ES-I3 (cell line): ENCODE data around the gene SKAP1.
"Not testable (repeated sequence)": the region's sequence is repeated elsewhere in the genome, so short reads cannot be mapped to it uniquely, and the experiment has no call there.

Source experiments
- H3K36me3 ChIP-seq: 2 replicates; pipeline ENCODE4 v1.6.1; 2013; ENCODE audit warnings: mild to moderate bottlenecking, low read length, control low read depth, moderate library complexity; ENCODE audit not compliant: insufficient read depth
- H3K4me1 ChIP-seq: 2 replicates; pipeline ENCODE4 v1.6.1; 2013; ENCODE audit warnings: mild to moderate bottlenecking, control low read depth, low read length; ENCODE audit not compliant: insufficient read depth
- H3K9ac ChIP-seq: 2 replicates; pipeline ENCODE4 v1.6.1; 2013; ENCODE audit warnings: low read depth, mild to moderate bottlenecking, low read length, moderate library complexity
- H3K9me3 ChIP-seq: 2 replicates; pipeline ENCODE4 v1.6.1; 2013; ENCODE audit warnings: mild to moderate bottlenecking, low read length, moderate library complexity; ENCODE audit not compliant: control insufficient read depth, insufficient read depth

The SKAP1 gene

DNA sequence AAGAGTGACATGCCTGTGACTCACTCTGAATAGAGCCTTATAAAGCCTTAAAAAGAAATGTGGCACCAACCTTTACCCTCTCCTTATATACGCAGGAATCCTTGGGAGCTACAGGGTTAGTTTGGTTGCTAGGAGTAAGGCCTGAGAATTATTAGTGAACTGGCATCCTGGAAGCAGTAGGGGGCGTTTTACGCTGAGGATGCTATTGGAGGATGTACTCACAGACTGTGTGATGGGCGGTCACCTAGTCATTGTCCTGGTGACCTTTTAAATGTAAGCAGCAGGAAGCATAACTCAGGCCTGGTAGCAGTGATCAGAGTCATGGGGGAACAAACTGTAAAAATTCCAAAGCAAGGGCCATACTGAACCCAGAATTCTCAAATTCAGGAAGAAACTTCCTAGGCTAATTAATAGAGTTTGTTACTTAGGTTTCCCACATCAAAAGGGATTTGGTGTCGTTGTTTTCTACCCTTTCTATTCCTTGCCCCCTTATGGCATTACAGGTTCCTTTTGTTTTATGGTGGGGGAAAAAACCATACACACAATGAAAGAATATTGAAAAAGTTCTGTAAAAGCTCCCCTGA, 168.6 kb downstream of the SKAP1 start:
- Histone ChIP-seq H3K4me1 (peaks cover 19% of the 10 kb centered on the region), H3K36me3 (no peaks in the 10 kb centered on the region), H3K9ac (no peak overlapping the region), H3K9me3 (no peaks in the 10 kb centered on the region)

DNA sequence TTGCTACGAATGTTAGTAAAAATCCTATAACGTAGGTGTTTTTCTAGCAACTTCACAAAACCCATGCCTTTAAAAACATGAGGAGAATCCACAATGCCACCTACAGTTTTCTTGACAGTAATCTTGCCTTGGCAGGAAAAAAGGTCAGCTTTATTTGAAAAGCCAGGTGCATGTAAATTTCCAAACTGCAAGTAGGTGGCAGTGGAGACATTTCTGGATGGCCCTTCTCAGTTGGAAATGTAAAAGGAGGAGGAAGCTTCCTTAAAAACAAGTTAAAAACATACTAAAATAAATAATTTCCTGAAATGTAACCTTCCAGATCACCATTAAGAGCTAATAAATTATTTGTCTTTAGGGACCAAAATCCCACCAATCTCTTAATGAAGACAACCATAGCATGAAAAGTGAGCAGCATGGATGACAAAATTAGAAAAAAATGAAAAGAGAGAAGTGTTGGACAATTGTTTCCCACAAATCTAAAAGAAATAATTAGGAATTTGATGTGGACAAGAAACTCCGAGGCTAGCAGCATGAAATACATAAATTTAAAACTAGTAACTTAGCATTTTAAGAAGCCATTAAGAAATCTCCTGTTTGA, 170.2 kb downstream of the SKAP1 start:
- Histone ChIP-seq H3K9me3 (no peaks in the 10 kb centered on the region), H3K4me1 (peaks cover 13% of the 10 kb centered on the region), H3K36me3 (no peaks in the 10 kb centered on the region), H3K9ac (no peak overlapping the region)

GRCh38 chr17:48258331-48258730, 171.7 kb downstream of the SKAP1 start:
- no peak overlapping the region for H3K9ac ChIP-seq
- H3K9me3 ChIP-seq, result no peaks in the 10 kb centered on the region
- H3K36me3 ChIP-seq, result no peaks in the 10 kb centered on the region
- H3K4me1 ChIP-seq, result peaks cover 13% of the 10 kb centered on the region

DNA sequence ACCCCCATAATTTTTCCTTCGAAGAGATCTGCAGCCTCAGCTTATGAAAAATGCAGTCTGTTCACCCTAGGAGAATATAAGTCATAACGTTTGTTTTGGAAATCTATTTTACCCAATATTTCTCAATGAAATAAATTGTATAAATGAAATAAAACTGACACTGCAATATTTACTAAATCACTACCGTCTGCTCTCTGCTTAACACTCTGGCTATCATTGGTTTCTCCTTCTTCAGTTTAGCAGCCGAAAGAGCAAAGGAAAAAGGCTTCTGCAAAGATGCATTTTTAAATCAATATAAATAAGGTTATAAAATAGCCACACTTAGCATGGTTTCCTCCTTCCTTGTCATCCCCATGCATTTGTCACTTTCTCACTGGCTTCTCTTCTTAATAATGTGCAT, 174.3 kb downstream of the SKAP1 start:
- Histone ChIP-seq H3K36me3 (no peaks in the 10 kb centered on the region), H3K9ac (no peak overlapping the region), H3K9me3 (no peaks in the 10 kb centered on the region), H3K4me1 (peaks cover 14% of the 10 kb centered on the region)

- Histone ChIP-seq H3K4me1 (peaks cover 10% of the 10 kb centered on the region), H3K36me3 (no peaks in the 10 kb centered on the region), H3K9ac (no peak overlapping the region), H3K9me3 (no peaks in the 10 kb centered on the region)
Measured at GRCh38 chr17:48254896-48255295, 175.1 kb downstream of the SKAP1 start.

DNA sequence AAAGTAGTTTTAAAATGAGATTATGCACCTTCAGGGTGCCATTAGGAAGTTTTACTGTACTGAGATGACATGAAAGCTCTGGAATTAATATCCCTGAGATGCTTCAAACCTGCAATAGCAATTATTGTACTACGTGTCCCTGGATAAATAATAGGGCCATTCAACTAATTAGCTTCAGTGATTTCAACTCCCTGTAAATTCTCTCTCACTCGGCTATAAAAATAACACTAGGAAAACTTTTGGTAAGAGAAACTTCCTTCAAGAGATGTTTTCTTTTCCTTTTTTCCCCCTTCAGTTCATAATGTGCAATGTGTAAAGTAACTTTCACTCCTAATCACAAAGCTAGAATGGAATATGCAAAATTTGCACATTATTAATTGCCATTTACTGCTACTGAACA, 176.0 kb downstream of the SKAP1 start:
- H3K9me3 ChIP-seq, result no peaks in the 10 kb centered on the region
- peaks cover 10% of the 10 kb centered on the region for H3K4me1 ChIP-seq
- H3K36me3 ChIP-seq, result no peaks in the 10 kb centered on the region
- no peak overlapping the region for H3K9ac ChIP-seq

DNA sequence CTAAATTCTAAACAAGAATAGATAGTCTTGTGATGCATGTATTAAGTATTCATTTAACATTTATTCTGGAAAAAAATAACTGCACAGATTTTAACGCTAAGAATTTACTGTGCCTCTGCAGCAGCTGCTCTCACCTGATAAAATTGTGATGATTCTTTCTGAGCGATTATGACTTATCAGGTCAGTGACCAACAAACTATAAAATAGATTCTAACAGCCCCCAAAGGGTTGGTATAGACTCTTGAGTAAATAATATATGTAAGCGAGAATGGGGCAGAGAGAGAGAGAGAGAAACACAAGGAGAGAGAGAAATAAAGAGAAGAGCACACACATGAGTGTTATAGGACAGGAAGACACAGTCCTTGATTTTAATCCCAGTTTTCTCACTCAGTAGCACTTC, 178.1 kb downstream of the SKAP1 start:
- H3K36me3 ChIP-seq, result no peaks in the 10 kb centered on the region
- peaks cover 12% of the 10 kb centered on the region for H3K4me1 ChIP-seq
- H3K9me3 ChIP-seq, result no peaks in the 10 kb centered on the region
- H3K9ac ChIP-seq, result no peak overlapping the region

DNA sequence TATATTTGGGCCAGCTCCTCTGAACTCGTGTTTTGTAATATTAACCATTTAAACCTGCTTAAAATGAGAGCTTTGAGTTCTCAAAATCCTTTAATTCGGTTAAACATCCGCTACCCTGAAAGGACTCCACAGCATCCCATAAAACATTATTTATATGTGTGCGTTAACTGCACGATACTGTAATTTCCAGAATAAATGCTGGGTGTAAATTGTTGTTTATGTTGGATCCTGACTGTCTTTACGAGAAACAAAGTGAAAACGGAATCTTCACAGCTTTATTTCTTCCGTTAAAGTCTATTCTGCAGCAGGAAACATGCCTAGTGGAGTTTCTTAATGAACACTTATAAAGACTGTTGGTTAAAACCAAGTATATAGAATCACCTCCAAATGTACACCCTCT, 179.1 kb downstream of the SKAP1 start:
- H3K4me1 ChIP-seq, result peaks cover 18% of the 10 kb centered on the region
- no peaks in the 10 kb centered on the region for H3K9me3 ChIP-seq
- no peak overlapping the region for H3K9ac ChIP-seq
- H3K36me3 ChIP-seq, result no peaks in the 10 kb centered on the region

DNA sequence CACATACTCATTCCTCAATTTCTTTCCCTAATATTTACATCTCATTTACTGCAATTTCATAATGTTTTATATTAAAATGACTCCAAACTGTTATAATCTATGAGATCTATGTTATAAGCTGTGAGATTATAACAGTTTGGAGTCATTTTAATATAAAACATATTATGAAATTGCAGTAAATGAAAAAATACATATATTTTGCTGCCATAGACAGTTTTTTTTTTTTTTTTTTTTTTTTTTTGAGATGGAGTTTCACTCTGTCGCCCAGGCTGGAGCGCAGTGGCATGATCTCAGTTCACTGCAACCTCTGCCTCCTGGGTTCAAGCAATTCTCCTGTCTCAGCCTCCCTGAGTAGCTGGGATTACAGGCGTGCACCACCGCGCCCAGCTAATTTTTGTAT, 180.0 kb downstream of the SKAP1 start:
- H3K9ac ChIP-seq, H3K36me3 ChIP-seq, H3K9me3 ChIP-seq: not testable (repeated sequence)
- H3K4me1 ChIP-seq, result peaks cover 18% of the 10 kb centered on the region

- no peaks in the 10 kb centered on the region for H3K9me3 ChIP-seq
- no peaks in the 10 kb centered on the region for H3K36me3 ChIP-seq
- H3K9ac ChIP-seq, result no peak overlapping the region
- peaks cover 28% of the 10 kb centered on the region for H3K4me1 ChIP-seq
Measured at GRCh38 chr17:48247603-48248002, 182.4 kb downstream of the SKAP1 start.

DNA sequence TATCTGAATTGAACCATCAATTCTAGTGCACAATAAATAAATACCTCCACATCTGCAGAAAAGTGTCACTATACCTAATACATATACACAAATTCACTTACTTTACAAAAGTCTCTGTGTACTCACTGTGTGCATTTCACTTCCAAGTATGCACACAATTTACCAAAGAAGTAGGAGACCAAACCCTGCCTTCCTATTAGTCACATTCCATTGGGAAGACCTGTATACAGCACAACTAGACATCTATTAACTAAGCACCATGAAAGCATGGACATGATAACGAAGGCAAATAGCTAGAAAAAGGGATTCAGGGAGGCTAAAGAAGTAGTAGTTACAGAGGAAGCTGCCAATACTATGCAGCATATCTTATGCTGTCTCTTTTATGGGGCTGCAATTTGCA, 183.0 kb downstream of the SKAP1 start:
- no peak overlapping the region for H3K9ac ChIP-seq
- H3K36me3 ChIP-seq, result no peaks in the 10 kb centered on the region
- peaks cover 31% of the 10 kb centered on the region for H3K4me1 ChIP-seq
- H3K9me3 ChIP-seq, result no peaks in the 10 kb centered on the region

GRCh38 chr17:48246612-48247011, 183.4 kb downstream of the SKAP1 start:
- peaks cover 34% of the 10 kb centered on the region for H3K4me1 ChIP-seq

GRCh38 chr17:48245465-48246033, 184.5 kb downstream of the SKAP1 start:
- H3K9ac ChIP-seq, H3K36me3 ChIP-seq, H3K9me3 ChIP-seq: not testable (repeated sequence)
- peaks cover 33% of the 10 kb centered on the region for H3K4me1 ChIP-seq

More at GRCh38 chr17:48246612-48247011, 183.4 kb downstream of the SKAP1 start:
- H3K36me3 ChIP-seq, result no peaks in the 10 kb centered on the region
- H3K9ac ChIP-seq, result no peak overlapping the region
- H3K9me3 ChIP-seq, result no peaks in the 10 kb centered on the region

DNA sequence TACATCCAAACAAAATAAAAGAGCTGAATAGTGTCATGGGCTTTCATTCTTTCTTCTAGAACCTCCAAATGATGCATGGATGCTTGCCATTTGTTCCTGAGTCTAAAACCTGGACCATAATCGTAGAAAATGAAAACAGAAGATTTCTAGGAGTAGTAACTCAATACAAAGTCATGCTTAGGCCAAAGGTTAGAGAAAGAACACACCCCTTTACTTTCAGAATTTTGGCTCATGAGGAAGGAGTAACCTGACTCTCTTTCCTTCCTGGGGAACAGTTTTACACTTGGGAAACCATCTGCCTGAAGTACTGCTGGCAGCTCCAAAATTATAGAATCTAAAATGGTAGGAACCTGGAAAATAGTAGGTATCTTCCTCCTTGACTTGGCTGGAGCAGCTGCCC, 185.2 kb downstream of the SKAP1 start:
- no peaks in the 10 kb centered on the region for H3K9me3 ChIP-seq
- H3K9ac ChIP-seq, result no peak overlapping the region
- peaks cover 35% of the 10 kb centered on the region for H3K4me1 ChIP-seq
- H3K36me3 ChIP-seq, result no peaks in the 10 kb centered on the region

DNA sequence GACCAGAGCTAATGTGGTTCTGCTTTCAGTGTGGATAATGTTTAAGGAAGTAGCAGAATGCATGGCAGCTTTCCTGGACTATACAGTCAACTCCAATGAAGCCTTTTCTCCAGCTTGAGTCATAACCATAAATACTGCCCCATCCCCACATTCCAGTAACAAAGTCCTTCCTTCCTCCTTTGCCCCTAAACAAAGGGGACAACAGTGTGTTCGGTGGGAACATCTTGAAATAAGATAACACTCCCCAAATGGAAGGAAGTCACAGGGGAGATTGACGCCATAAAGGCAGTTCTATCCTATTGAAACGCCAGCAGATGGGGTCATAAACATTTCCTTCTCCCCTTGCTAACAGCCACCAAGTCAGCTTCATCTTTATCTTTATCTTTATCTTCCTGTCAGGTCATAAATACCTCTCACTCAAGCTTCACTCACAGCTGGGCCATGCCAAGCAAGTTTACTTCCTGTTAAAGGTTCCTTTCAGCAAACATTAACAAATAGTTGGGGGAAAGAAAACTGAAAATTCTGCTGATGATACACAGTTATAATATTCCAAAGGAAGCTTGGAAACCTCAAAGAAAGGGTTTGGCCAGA, 185.8 kb downstream of the SKAP1 start:
- Histone ChIP-seq H3K36me3 (no peaks in the 10 kb centered on the region), H3K9me3 (no peaks in the 10 kb centered on the region), H3K4me1 (peaks cover 35% of the 10 kb centered on the region), H3K9ac (no peak overlapping the region)
